GM23248 (cell line): ENCODE results near the gene SGCA. TPM values are rescaled to one million over a fixed set of nuclear protein-coding genes. Genes with fewer than 3 reads are reported as not detected.

Experiments used
- DNase-seq: peaks from one replicate; pipeline ENCODE4 v3.0.0-alpha.2; 2015
- H2AFZ ChIP-seq: fragments of 200-600 bp; sonication (generic); 2 replicates; pipeline ENCODE4 v1.6.1; 2016; ENCODE audit warnings: antibody characterized with exemption
- H3F3A ChIP-seq: fragments of 200-600 bp; sonication (generic); 2 replicates; pipeline ENCODE4 v1.6.1; 2016; ENCODE audit warnings: mild to moderate bottlenecking, antibody characterized with exemption, mixed run types; ENCODE audit not compliant: insufficient read depth
- H3K27ac ChIP-seq: fragments of 200-600 bp; sonication (generic); 2 replicates; pipeline ENCODE4 v1.5.1; 2016; ENCODE audit warnings: mild to moderate bottlenecking
- H3K27me3 ChIP-seq: fragments of 200-600 bp; sonication (generic); replicated peaks from 2 replicates; pipeline ENCODE4 v1.6.1; 2016; ENCODE audit warnings: mild to moderate bottlenecking; ENCODE audit not compliant: insufficient read depth
- H3K36me3 ChIP-seq: fragments of 200-600 bp; sonication (generic); 2 replicates; pipeline ENCODE4 v1.6.1; 2016; ENCODE audit warnings: low read depth, mild to moderate bottlenecking
- H3K4me1 ChIP-seq: fragments of 200-600 bp; sonication (generic); 2 replicates; pipeline ENCODE4 v1.6.1; 2016; ENCODE audit warnings: mild to moderate bottlenecking; ENCODE audit not compliant: insufficient read depth
- H3K4me2 ChIP-seq: fragments of 200-600 bp; sonication (generic); one replicate; pipeline ENCODE4 v1.6.1; 2016; ENCODE audit warnings: mild to moderate bottlenecking; ENCODE audit not compliant: unreplicated experiment
- H3K4me3 ChIP-seq: fragments of 200-600 bp; sonication (generic); 2 replicates; pipeline ENCODE4 v1.5.1; 2016; ENCODE audit warnings: mild to moderate bottlenecking
- H3K79me2 ChIP-seq: fragments of 200-600 bp; sonication (generic); 2 replicates; pipeline ENCODE4 v1.6.1; 2016; ENCODE audit warnings: mild to moderate bottlenecking; ENCODE audit not compliant: insufficient read depth
- H3K9ac ChIP-seq: fragments of 200-600 bp; sonication (generic); 2 replicates; pipeline ENCODE4 v1.6.1; 2016; ENCODE audit warnings: mild to moderate bottlenecking
- H3K9me2 ChIP-seq: fragments of 200-600 bp; sonication (generic); 2 replicates; pipeline ENCODE4 v1.6.1; 2016; ENCODE audit warnings: mixed run types, mild to moderate bottlenecking, moderate library complexity; ENCODE audit not compliant: insufficient read depth
- H3K9me3 ChIP-seq: fragments of 200-600 bp; sonication (generic); one replicate; pipeline ENCODE4 v1.6.1; 2017; ENCODE audit warnings: low read depth
- H4K20me1 ChIP-seq: fragments of 200-600 bp; sonication (generic); 2 replicates; pipeline ENCODE4 v1.6.0; 2016; ENCODE audit not compliant: insufficient read depth
- EZH2 ChIP-seq: fragments of 200-600 bp; sonication (generic); IDR thresholded peaks from 2 replicates; pipeline ENCODE4 v1.6.1; 2018; ENCODE audit warnings: antibody characterized with exemption, mild to moderate bottlenecking; ENCODE audit not compliant: insufficient read depth, poor library complexity, severe bottlenecking
- EZH2phosphoT487 ChIP-seq: fragments of 200-600 bp; sonication (generic); IDR thresholded peaks from 2 replicates; pipeline ENCODE4 v1.6.1; 2018; ENCODE audit warnings: antibody characterized with exemption, moderate library complexity, mild to moderate bottlenecking, low read depth; ENCODE audit not compliant: insufficient read depth
- WGBS, 2 experiments: methylation state at CpG; one replicate each; pipeline ENCODE4 v1.1.6; 2015 to 2017; ENCODE audit warnings: low lambda C conversion rate in 2 of 2, low coverage in 1 of 2; ENCODE audit errors: missing lambda C conversion rate in 2 of 2; 5-methylcytosine and 5-hydroxymethylcytosine counted together
- in situ Hi-C: fragments of 300-500 bp; cut with MboI; formaldehyde crosslinking; loops from 2 replicates; pipeline ENCODE4 v1.15.0; 2020
- polyA plus RNA-seq: library from polyadenylated mRNA; unstranded; fragments of >200 nt; fragmentation: Nextera tagmentation; extraction: Ambion mirVana; gene quantifications from 2 replicates; pipeline ENCODE4 v1.2.1, GENCODE V29; 2016
- total RNA-seq: library from RNA; depleted of rRNA; stranded (reverse); fragments of >200 nt; shearing (Covaris generic); gene quantifications from 2 replicates; pipeline ENCODE4 v1.2.3, GENCODE V29; 2014; rRNA removed

Gene SGCA
- 1.6 TPM in 1 of 2 replicates, not detected in the other for total RNA-seq
- 1.4 and 1.8 TPM in 2 replicates for polyA plus RNA-seq

DNA sequence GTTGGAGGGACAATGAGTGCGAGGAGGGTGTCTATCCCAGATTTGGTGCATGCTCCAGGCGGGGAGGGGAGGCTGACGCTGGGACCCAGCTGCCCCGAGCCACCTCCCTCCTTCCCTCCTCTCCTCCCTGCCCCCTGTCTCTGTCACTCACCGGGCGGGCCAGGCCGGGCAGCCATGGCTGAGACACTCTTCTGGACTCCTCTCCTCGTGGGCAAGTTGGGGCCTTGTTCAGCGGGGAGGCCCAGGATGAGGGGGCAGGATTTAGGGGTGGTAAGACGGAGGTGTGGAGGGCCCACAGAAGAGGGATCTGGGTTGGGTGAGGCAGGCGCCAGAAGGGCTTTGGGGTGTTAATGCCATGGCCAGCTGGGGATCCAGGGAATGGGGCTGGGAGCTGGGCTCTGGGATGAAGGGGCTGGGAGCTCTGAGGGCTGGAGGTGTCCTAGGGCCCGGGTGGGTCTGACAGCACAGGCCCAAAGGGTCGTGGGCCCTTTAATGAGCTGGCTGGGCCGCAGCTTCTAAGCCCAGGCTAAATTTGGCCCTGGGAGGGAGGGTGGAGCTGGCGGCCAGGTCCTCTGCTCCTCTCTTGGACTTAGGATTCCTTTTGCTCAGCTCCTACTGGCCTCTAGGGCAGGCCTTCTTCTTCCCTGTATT lies at the start of gene SGCA:
Gene SGCA, plus strand, starts transcription at position 139 of the 651 bp plus-strand sequence. Its CDS starts 36 bp downstream, at position 175.
- in situ Hi-C loops = no loop called here
- 39 to 45% methylated on average over 9 to 15 of the region's 15 CpGs for WGBS, 2 experiments
- H3K9me3 ChIP-seq = no peaks in the 10 kb centered on the region
- no peaks in the 10 kb centered on the region for H3K36me3 ChIP-seq
- no peaks in the 10 kb centered on the region for H4K20me1 ChIP-seq
- 0 out of 2 replicates have a peak, but pooled peaks cover 3% of the 10 kb centered on the region for H3K4me1 ChIP-seq
- H3F3A ChIP-seq = peaks cover 6% of the 10 kb centered on the region; the same call in 1 of the 2 replicates
- no peak within 1 kb of the TSS for H2AFZ ChIP-seq
- no peak within 1 kb of the TSS for H3K27ac ChIP-seq
- no peak for DNase-seq
- H3K4me2 ChIP-seq = no peak within 1 kb of the TSS
- H3K9ac ChIP-seq = no peak within 1 kb of the TSS
- no peaks in the 10 kb centered on the region for H3K27me3 ChIP-seq
- H3K4me3 ChIP-seq = no peak within 1 kb of the TSS
- TF ChIP-seq EZH2 (no peak), EZH2phosphoT487 (no peak)
- no peaks in the 10 kb centered on the region for H3K79me2 ChIP-seq
- H3K9me2 ChIP-seq = no peaks in the 10 kb centered on the region

DNA sequence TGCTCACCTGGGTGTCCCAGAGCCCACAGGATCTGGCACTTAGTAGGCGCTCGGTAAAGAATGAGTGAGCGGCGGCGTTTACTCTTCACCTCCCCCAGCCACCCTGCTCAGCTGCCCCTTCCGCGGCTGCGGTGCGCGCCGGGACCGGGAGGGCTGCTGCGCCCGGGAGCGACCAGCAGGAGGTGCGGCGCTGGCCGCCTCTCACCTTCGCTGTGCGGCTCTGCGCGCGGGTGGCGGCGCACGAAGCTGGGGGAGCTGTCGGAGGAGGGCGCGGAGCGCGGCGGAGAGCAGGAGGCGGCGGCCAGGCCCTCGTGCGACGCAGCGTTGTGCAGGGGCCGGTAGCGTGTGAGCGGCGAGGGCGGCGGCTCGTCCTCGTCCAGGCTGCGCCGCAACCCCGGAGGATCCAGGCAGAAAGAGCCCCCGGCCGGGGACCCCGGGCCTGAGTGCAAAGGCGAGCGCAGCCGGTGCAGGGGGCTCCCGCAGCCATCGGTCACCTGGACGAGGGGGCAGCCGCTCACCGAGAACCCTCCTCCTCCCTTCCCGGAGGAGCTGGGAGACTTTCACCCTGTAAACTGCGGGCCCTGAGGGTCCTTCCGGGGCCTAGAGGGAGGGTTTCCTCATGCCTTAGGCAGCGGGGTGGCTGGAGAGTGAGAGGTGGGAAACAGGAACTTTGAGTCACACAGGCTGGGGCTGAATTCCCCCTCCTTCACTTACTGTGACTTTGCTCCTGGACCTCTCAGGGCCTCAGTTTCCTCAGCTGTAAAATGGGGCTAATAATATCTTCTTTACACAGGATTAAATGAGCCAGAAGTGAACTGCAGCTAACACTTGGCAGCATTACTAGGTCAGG lies 48.4 kb upstream of the SGCA start:
- no peaks in the 10 kb centered on the region for H3K79me2 ChIP-seq
- peak overlapping the region; percentile 50 for H3K4me2 ChIP-seq
- H3K4me1 ChIP-seq = no peaks in the 10 kb centered on the region
- no peaks in the 10 kb centered on the region for H4K20me1 ChIP-seq
- H3K36me3 ChIP-seq = no peaks in the 10 kb centered on the region
- in situ Hi-C loops = no loop called here
- H3K9me2 ChIP-seq = no peaks in the 10 kb centered on the region
- no peaks in the 10 kb centered on the region for H3K9me3 ChIP-seq
- H3F3A ChIP-seq = no peaks in the 10 kb centered on the region; the same call in 1 of the 2 replicates
- H2AFZ ChIP-seq = peak overlapping the region; percentile 29; the same call in 1 of the 2 replicates
- peak; percentile 84 for DNase-seq
- peak overlapping the region; percentile 16; the same call in 1 of the 2 replicates for H3K4me3 ChIP-seq
- H3K9ac ChIP-seq = no peak overlapping the region
- WGBS, 2 experiments = 15 to 18% methylated on average over 50 to 54 of the region's 64 CpGs
- TF ChIP-seq EZH2phosphoT487 (no peak), EZH2 (no peak)
- H3K27me3 ChIP-seq = no peaks in the 10 kb centered on the region
- no peak overlapping the region for H3K27ac ChIP-seq

DNA sequence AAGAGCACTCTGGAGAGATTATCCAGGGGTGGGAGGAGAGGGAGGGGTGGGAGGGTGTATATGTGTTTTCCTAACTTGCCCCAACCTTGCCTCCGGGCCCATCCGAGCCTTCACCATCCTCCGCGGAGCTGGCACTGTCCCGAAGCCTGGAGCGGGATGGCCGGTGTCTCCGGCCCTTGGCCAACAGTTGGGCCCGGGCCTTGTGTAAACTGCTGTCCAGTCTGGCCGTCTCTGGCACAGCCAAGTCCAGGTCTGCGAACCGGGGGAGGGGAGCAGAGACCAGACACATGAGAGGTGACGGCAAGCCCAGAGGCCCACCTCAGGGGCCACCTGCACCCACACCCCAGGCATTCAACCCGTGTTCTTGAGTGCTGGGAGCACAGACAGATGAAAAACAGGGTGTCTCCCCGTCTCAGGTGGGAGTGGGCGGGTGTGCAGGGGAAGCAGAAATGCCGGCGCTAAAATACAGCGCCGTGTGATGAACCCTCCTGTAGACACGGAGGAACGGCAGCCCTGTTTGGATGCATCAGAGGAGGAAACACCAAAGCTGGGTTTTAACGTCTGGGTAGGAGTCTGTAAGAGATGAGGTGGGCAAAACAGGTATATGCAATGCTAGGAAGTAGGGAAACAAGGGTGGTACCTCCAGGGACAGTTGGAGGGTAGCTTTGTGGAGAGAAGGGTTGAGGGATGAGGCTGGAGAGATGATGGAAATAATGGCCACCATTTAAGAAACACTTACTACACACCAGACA lies 47.6 kb upstream of the SGCA start:
- no peaks in the 10 kb centered on the region for H3K79me2 ChIP-seq
- no peak for TF ChIP-seq EZH2
- no peak for TF ChIP-seq EZH2phosphoT487

DNA sequence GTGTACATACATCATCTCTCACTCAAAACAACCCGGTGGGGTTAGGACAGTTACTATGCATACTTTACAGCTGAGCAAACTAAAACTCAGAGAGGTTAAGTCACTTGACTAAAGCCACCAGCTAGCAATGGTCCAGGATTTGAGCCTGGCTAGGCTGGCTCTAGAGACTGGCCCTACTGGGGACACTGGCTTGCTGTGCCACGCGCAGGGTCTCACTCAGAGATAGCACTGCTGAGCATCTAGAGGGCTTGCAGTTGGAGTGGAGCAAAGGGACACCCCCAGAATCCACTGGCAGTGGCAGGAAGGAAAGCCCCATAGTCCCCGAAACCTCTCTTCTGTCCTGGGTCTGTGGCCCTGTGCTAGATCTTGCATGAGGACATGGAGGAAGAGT lies 47.0 kb upstream of the SGCA start:
- Histone ChIP-seq H3K9ac (no peak overlapping the region), H3K9me3 (no peaks in the 10 kb centered on the region), H3K36me3 (no peaks in the 10 kb centered on the region), H3K27ac (no peak overlapping the region), H3K27me3 (no peaks in the 10 kb centered on the region), H2AFZ (no peak overlapping the region), H3F3A (no peaks in the 10 kb centered on the region; the same call in 1 of the 2 replicates), H3K79me2 (no peaks in the 10 kb centered on the region), H3K4me3 (no peak overlapping the region), H3K4me2 (no peak overlapping the region), H3K9me2 (no peaks in the 10 kb centered on the region), H4K20me1 (no peaks in the 10 kb centered on the region), H3K4me1 (no peaks in the 10 kb centered on the region)
- in situ Hi-C loops = no loop called here
- no peak for TF ChIP-seq EZH2phosphoT487
- no peak for TF ChIP-seq EZH2
- 94 to 97% methylated on average over 4 of the region's 4 CpGs for WGBS, 2 experiments
- DNase-seq = no peak

More for the DNA sequence above, 47.6 kb upstream of the SGCA start:
- Histone ChIP-seq H2AFZ (no peak overlapping the region), H3K27me3 (no peaks in the 10 kb centered on the region), H3K9me2 (no peaks in the 10 kb centered on the region), H3K27ac (no peak overlapping the region), H3K4me1 (no peaks in the 10 kb centered on the region), H3K4me2 (no peak overlapping the region), H3K9ac (no peak overlapping the region), H4K20me1 (no peaks in the 10 kb centered on the region), H3F3A (no peaks in the 10 kb centered on the region; the same call in 1 of the 2 replicates), H3K36me3 (no peaks in the 10 kb centered on the region), H3K4me3 (no peak overlapping the region), H3K9me3 (no peaks in the 10 kb centered on the region)
- in situ Hi-C loops = no loop called here
- DNase-seq = no peak
- 87 to 92% methylated on average over 13 to 22 of the region's 23 CpGs for WGBS, 2 experiments
